Fibroblast of skin of scalp (primary cell): ENCODE results near the gene RGPD4. TPM values are rescaled to one million over a fixed set of nuclear protein-coding genes. Genes with fewer than 3 reads are reported as not detected.
"Not testable (repeated sequence)": the region's sequence is repeated elsewhere in the genome, so short reads cannot be mapped to it uniquely, and the experiment has no call there.

ENCODE experiments used
- DNase-seq: peaks from one replicate; pipeline ENCODE4 v3.0.0-alpha.2; 2013
- polyA plus RNA-seq, 2 experiments: library from polyadenylated mRNA; unstranded; fragments of 120-200 nt; gene quantifications; one replicate each; pipeline ENCODE4 v1.2.1, GENCODE V29; 2013; ENCODE audit not compliant: insufficient read length in 2 of 2

RGPD4 gene
- 0.02 TPM for polyA plus RNA-seq (2013, experiment 1 of 2; ENCODE audit: insufficient read length)
- not detected for polyA plus RNA-seq (2013, experiment 2 of 2; ENCODE audit: insufficient read length)

DNA sequence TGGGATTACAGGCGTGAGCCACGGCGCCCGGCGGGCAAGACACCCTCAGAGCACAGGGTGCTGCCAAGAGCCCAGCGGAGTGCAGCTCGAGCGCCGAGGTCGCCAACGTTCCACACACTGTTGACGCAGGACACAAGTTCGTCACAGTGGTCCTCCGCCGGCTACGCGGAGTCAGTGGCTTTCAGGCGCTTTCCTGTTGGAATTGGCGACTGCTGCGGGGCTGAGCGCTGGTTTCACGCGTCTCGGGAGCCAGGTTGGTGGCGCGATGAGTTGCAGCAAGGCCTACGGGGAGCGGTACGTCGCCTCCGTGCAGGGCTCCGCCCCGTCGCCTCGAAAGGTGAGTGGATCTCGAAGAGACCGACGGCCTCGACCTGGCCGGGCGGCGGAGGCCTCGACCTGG, at the start of gene RGPD4:
Gene RGPD4 (plus strand): TSS at position 144 of the 400 bp plus-strand sequence. CDS start 122 bp downstream, at position 266.
- not testable (repeated sequence) for DNase-seq

DNA sequence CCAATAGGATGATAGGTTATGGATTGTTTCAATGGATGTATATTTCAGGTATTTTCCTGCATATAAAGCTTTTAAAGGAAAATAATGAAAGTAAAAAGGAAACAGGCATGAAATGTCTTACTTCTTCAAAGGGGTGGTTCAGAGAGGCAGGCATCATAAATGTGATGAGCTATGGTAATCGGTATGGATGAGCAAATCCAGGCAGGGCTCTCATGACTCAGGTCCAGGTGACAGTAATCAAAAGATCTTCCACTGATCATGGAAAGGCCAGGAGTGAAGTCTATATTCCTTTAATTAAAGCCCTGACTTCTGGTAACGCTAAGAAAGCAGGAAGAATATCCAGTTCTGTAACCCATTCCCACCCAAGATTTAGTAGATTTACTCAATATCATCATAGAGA, 48.7 kb upstream of the RGPD4 start:
- DNase-seq = no peak

DNA sequence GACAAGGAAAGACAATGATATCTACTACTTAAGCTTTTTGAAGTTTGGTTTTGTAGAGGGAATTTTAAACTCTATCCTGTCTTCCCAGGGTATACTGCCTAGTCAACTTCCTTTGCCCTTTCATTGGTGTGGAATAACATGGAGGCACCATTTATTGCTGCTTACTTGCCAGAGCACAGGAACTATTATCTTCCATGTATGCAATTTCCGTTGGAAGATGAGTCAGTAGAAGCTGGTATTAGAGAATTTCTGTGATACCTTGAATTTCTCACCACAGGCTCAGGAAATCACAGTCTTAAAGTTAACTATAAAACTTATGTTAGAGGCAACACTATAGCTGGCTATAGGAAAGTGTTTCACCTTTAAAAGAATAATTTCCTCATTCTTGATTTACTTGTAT, 40.9 kb upstream of the RGPD4 start:
- DNase-seq = no peak

DNA sequence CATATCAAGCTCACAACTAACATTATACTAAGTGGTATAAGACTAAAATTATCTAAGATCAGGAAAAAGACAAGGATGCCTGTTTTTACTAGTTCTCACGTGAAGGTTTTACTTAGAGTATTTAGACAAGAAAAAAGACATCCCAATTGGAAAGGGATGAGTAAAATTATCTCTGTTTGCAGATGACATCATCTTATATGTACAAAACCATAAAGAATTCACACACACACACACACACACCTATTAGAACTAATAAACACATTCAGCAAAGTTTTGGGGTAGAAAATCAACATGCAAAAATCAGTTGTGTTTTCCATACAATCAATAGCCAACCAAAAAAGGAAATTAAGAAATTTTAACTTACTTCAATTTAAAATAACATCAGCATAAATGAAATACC, 35.9 kb upstream of the RGPD4 start:
- DNase-seq = no peak

DNA sequence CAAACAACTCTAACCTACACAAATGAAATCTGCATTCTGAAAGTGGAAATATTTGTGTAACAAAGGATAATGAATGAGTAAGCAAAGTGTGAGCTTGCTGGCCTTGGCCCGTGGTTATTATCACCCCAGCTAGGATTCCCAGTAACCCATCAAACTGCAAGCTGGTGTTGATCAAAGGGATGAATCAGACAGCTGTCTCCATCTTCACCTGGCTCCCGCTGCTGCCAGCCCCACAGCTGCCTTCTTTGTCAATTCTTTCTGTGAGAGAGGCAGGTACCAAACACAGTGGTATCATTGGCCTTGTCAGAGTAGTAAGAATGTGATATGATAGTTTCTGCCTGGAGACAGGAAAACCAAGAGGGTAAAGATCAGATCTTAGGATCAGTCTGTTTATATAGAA, 25.2 kb upstream of the RGPD4 start:
- DNase-seq = no peak

DNA sequence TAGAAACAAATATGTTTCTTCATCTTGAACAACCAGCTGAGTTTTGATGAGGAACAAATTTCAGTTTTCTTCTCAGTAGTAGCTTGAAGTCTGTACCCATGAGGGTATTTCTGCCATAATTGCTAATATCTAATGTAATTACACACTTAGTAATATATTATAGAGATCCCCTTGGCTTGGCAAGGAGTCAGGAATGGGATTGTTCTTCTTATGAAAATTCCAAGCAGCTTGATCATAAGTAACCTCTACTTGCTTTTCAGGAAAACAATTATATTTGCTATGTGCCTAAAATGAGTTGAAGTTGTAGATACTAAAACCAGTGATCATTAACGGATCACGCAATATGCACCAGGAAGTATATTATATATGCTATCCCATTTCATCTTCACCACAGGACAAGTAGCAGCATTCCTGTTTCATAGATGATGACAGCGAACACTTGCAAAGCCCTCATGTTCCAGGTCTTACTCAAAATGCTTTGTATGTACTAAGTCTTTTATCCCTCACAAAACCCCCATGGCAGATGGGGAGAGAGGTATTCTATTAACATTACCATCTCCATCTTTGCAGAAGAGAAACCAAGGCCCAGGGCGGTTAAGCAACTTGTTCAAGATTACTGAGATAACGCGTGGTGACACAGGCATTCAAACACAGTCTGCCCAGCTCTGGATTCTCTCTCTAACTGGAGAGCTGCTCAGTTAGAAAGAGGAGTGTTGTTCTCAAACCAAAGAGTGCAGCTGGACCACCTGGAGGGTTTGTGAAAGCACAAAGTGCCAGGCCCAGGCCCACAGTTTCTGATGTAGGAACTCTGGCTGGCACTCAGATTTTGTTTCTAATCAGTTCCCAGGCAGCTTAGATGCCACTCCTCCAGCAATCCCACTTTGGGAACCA, 21.8 kb upstream of the RGPD4 start:
- DNase-seq = peak; percentile 22

DNA sequence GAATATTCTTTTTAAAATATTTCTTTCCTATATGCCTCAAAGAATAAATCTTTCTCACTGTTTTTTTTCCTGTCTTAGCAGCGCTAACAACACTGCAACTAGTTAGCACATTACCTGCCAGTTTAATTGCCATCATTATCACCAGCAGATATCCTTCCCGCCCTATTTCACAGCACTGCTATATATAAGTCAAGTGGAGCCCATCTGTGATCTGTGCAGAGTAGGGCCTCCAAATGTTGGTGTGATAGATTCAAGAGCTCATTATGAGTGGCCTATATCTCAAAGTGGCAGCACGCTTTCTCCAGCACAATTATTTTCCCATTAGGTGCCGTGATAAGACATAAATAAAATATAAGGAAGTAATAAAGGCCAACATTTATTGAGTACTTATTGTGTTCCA, 19.8 kb upstream of the RGPD4 start:
- no peak for DNase-seq

DNA sequence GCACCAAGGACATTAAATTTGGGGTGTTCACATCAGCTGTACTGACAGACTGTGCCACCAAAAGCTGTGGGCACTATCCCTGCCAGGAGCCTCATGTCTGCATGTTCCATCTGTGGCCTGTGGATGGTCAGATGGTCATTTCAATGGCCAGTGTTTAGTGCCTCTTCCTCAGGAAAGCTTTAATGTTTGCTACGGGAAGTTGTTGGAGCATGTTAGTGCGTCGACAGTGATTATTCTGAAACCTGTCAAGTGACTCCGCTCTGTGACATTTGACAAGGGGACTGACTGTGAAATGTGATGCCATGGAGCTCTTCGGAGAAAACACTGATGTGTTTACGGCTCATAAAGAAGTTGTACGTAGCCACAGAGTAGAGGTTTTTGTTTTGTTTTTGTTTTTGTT, 18.7 kb upstream of the RGPD4 start:
- no peak for DNase-seq

DNA sequence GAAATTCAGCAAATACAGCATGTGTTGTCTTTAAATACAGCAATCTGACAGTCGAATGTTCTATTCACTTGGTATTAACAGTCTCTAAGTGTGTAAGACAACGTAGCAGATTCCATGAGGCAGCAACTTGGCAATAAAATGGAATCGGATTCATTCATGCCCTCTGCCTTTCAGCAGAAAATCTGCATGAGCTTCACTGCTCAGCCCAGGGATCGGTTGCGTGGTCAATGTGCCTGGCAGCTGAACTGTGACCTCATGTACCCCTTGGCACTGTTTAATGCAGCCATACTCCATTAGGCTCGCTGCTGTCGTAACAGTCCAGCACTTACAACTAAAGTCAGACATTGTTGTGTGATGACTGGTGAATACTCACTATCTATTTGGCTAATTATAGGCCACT, 17.7 kb upstream of the RGPD4 start:
- no peak for DNase-seq

DNA sequence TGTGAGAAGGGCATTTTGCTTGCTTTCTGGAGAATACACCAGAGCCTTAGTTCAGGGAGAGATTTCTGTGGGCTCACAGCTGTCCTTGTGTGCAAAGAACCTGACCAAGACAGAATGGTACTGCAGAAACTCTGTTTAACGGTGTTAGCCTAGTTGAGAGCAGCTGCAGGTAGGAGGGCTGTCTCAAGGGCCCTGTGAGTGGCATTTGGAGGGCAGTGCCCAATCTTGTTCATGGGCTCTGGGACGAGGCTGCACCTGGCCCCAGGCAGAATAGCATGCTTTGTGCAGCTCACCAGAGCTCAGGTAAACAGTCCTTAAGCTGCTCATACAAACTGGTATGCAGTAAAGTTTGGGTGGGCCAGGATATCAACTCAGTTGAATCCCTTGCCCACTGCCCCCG, 16.9 kb upstream of the RGPD4 start:
- no peak for DNase-seq

DNA sequence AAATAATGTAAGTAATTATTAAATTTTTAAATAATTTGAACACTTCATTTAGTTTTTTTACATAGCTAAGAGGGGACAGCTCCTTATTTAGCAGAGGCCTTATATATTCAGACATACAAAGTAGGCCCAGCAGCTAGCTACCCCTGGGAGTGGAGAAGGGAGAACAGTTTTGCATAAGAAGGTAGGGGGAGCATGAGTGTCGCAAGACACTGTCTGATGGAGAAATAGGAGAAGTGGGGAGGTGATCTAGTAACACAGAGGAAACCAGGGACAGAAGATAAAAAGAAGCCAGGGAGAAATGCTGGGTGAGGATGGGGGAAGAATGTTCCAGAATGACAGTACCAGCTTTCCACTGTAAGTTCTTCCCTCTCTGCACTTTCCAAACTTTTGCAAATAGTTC, 16.0 kb upstream of the RGPD4 start:
- no peak for DNase-seq

DNA sequence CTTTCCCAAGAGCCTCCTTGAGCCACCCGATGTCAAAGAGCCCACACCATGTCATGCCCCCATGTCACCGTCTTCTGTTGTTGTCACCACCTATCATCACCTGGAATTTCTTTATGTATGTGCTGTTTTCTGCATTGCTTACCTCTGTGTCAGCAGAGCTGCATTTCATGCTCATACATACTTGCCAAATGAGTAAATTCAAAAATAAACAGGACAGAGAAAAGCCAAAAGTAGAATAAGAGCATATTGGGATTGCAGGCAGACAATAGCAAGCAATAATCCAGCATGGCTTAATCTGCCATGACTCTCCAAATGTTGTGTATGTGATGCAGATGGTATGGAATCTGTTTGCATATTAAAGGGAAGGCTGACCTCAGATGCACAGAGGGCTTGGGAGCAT, 15.3 kb upstream of the RGPD4 start:
- peak; percentile 6 for DNase-seq

DNA sequence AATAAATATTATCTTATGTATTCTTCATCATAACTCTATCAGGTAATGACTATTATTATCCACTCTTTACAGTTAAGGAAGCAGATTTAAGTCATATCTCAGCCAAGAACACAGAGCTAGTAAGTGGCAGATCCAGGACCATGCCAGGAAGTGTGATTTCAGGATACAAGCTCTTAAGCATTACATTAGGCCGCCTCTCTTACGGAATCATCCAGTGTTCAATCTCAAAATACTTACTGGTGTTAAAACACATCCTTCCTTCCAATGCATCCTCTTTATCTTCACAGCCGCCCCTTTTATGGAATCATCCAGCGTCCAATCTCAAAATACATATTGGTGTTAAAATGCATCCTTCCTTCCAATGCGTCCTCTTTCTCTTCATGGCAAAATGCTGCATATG, 14.7 kb upstream of the RGPD4 start:
- DNase-seq = no peak

DNA sequence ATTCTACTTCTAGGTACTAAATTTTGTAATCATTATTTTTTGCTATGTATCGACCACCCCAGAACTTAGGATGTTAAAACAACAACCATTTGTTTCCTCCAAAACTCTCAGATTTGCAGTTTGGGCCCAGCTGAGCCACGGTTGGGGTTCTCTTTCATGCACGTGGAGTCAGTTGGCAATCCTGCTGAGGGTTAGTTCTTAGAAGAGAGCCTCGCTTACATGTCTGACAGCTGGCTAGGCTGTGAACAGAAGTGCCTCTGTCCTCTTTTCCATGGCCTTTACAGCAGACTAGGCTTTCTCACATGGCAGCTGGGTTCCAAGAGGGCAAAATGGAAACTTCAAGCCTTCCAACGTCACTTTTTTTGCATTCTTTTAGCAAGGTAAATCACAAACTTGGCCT, 9.3 kb upstream of the RGPD4 start:
- DNase-seq = no peak

DNA sequence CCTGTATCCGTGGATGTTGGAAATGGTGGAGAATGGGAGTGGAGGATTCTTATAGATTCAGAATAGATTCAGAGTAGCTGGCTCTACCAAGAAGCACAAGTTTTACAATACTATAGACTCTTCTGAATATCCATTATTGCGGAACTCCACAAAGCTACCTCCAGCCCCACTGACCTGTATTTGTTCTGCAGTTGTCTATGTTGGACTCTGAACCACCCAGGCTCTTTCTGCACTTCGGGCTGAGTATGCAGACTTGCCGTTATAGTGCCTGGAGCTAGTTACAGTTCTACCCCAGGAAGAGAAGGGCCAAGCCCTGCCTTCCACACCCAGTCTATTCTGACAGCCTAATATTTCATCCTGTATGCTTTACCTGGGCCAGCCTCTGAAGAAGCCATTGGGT, 4.4 kb upstream of the RGPD4 start:
- DNase-seq = no peak

DNA sequence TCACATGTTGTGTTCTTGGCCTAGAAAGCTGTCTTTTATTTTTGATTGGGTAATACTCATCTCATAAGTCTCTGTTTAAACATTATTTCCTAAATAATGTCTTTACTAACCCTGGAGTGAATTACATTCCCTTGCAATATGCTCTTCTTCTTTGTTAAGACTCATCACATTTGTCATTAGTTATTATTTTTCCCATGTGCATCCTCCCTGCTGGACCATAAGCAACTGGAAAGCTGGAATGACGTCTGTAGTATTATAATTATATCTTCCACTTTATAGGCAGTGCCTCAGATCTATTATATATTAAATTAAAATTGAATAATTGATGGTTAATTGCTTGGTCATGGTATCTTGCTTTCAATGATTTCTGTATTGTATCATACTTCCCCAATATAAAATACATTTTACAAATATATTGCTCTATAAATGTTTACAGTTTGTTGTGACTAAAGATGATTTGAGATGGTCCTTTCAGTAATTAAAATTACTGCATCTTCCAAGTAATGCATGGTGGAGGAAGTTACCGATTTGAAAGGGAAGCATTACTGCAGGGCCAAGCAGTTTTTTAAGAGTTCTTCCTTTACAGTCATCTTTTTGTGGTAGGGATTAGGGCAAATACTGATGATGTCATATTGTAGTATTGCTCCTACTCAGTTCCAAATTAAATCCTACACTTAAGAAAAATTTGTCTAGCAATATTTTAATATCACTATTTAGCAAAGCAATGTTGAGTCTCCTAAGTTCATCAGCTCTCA, 2.1 kb upstream of the RGPD4 start:
- DNase-seq = no peak

DNA sequence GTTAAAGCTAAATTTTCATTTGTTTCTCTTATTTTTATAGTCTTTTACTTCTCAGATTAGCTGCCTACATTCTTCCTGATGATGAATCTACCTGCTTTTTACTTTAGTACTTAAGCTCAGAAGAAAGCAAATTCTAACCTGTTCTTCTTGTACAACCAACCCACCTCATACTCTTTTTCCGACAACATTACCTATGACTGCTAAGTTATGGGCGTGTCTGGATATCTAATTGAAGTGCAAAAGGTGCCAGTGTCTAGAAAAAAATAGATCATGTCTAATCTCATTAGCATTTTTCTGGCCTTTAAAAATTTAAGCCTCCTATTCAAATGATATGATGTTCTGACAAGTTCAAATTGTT, 1.5 kb upstream of the RGPD4 start:
- no peak for DNase-seq

DNA sequence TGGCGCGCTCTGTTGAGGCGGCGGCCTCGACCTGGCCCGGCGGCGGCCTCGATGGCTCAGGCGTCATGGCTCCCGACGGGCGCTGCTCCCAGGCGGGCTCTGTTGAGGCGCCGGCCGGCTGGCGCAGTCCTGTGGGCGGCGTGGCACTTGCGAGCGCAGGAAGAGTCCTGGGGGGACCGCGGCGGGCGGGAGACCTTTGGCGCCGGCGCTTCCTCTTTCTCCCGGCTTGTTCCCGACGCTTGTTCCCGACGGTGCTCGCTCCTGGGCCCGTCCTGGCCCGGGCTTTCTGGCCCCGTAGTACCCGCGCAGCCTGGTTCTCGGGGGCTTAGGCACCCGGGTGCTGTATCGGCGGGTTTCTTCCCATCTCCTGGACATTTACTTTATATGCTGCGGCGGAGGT, 2.8 kb downstream of the RGPD4 start:
- DNase-seq = not testable (repeated sequence)

DNA sequence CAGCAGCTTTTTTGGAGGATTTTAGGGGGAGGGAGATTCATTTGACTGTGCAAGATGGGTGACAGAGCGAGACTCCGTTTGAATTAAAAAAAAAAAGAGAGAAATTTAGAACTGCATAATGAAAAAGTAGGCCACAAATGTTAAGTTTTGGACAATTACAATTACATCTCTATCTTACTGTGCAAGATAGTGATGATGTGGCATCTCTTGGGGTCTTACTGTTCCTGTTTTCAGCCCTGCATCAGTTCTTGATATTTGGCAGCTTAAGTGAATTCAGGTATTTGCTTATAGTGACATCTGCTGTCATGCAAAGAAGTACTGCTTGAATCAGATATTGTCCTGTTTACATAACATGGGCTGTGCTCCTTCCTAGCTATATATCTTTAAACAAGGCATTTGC, 6.5 kb downstream of the RGPD4 start:
- DNase-seq = not testable (repeated sequence)

DNA sequence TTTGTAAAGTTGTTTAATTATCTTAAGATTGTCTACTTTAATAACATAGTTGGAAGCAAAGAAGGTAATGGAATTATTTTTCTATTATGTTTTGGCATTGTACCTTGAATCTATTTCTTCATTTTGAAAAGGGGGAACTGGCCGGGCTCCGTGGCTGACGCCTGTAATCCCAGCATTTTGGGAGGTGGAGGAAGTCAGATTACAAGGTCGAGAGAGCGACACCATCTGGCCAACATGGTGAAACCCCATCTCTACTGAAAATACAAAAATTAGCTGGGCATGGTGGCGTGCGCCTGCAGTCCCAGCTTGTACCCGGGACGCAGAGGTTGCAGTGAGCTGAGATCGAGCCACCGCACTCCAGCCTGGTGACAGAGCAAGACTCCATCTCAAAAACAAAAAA, 6.9 kb downstream of the RGPD4 start:
- not testable (repeated sequence) for DNase-seq

DNA sequence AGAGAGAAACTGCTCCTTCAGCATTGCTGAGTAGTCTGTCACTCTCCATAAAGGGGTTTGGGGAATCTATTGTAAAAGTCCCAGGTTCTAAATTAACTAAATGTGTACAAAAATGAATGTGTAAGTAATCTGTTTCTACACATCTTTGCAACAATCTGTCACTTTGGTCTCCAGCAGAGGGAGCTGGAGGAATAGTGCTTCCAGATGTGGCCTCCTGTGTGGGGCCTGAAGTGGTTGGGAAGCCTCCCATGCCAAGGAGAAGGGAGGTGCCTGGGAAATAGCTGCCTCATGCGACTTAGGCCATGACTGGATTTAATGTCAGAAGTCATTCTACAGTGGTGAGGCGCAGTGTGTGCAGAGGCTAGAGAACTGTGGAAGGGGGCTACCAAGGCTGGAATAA, 89.4 kb downstream of the RGPD4 start:
- DNase-seq = not testable (repeated sequence)

DNA sequence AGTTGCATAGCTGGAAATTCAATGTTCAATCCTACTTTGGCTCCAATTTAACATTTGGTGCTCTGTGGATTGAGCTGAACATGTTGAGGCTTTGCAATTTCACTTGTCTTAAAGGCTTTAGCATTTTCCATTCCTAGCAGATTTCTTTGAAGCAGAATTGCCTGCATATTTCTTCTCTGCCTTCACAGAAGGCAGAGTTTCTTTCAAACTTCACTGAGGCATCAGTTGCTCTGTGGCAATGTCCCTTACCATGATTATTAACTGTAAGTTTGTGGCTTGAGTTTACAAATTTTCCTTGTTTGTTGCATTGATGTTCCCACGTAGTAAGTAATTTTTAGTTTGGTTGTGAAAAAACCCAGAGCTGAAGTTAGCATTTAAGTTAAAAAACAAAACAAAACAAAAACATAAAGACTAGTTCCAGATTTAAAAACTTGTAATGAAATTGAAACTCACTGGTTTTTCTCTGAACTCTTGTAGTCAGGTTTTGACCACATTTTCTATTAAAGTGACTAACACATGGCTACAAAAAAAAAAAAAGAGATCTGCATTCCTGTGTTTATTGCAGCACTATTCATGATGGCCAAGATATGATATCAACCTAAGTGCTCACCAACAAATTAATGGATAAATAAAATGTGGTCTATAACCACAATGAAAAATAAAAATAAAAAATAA, 90.1 kb downstream of the RGPD4 start:
- not testable (repeated sequence) for DNase-seq

DNA sequence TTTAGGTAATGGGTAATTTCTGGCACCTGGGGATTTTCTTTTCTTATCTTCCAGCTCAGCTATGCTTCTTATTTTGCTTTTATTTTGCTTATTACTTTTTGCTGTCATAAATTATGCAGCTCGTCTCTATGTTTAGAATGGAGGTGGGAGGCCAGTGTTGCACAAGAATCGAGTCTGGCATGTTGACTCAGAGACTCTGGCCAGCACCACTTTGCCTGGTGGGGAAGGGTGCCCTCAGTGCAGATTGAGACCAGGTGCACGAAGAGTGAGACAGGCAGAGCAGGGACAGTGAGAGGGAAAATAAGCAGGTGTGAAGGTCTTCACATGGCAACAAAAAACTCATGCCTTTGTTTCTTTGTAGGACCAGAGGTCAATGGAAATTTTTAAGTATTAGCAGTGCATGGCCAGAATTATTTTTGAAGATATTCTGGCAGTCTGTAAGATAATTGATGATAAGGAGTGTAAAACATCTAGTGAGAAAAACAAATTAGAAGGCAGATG, 100.4 kb downstream of the RGPD4 start:
- DNase-seq = no peak
